A673 (cell line): ENCODE data around the gene SEZ6L. TPM values are rescaled to one million over a fixed set of nuclear protein-coding genes. Genes with fewer than 3 reads are reported as not detected.

Experiments
- BruUV-seq: library from RNA; stranded (reverse); fragments of 400-500 nt; replicated peaks from 2 replicates; lab custom pipeline; 2021; lab: Mats Ljungman, UMichigan
- CTCF ChIA-PET: fragments of 300-600 bp; sonication (Branson Sonifier 250); formaldehyde crosslinking; loops from one replicate; lab custom pipeline; 2022; ENCODE audit warnings: antibody characterized with exemption; lab: Charles Lee
- POLR2A ChIA-PET: fragments of 300-600 bp; sonication (Branson Sonifier 250); formaldehyde crosslinking; loops from one replicate; lab custom pipeline; 2022; ENCODE audit warnings: antibody characterized with exemption; ENCODE audit not compliant: low non-redundant PET; lab: Charles Lee
- DNase-seq: peaks from one replicate; pipeline ENCODE4 v3.0.0-alpha.2; 2015; ENCODE audit warnings: low spot score
- H3K27ac ChIP-seq: fragments of 200-600 bp; sonication (generic); 2 replicates; pipeline ENCODE4 v1.5.1; 2016; ENCODE audit warnings: mixed run types, low read depth, mild to moderate bottlenecking, mixed read lengths, antibody characterized with exemption, low read length; ENCODE audit not compliant: poor library complexity, severe bottlenecking
- H3K27me3 ChIP-seq: fragments of 200-600 bp; sonication (generic); replicated peaks from 2 replicates; pipeline ENCODE4 v1.6.1; 2017; ENCODE audit warnings: mixed run types, low read depth, mild to moderate bottlenecking, mixed read lengths, antibody characterized with exemption, low read length; ENCODE audit not compliant: insufficient read depth, poor library complexity
- H3K36me3 ChIP-seq: fragments of 200-600 bp; sonication (generic); 2 replicates; pipeline ENCODE4 v1.6.1; 2016; ENCODE audit warnings: mixed run types, mild to moderate bottlenecking, mixed read lengths, antibody characterized with exemption, low read length; ENCODE audit not compliant: insufficient read depth, poor library complexity, severe bottlenecking
- H3K4me1 ChIP-seq: fragments of 200-600 bp; sonication (generic); 2 replicates; pipeline ENCODE4 v1.6.1; 2017; ENCODE audit warnings: mixed run types, mild to moderate bottlenecking, mixed read lengths, antibody characterized with exemption, low read length; ENCODE audit not compliant: insufficient read depth, poor library complexity, severe bottlenecking
- H3K4me3 ChIP-seq: fragments of 200-600 bp; sonication (generic); 2 replicates; pipeline ENCODE4 v1.5.1; 2016; ENCODE audit warnings: low read depth, mixed run types, mild to moderate bottlenecking, mixed read lengths, low read length; ENCODE audit not compliant: poor library complexity, severe bottlenecking
- H3K9me3 ChIP-seq: fragments of 200-600 bp; sonication (generic); 2 replicates; pipeline ENCODE4 v1.6.1; 2016; ENCODE audit warnings: mixed run types, low read depth, mild to moderate bottlenecking, mixed read lengths, antibody characterized with exemption, low read length; ENCODE audit not compliant: poor library complexity, severe bottlenecking
- EZH2 ChIP-seq: fragments of 200-600 bp; sonication (generic); IDR thresholded peaks from 2 replicates; pipeline ENCODE4 v1.6.1; 2017; ENCODE audit warnings: borderline replicate concordance, low read depth, mild to moderate bottlenecking, mixed read lengths, antibody characterized with exemption, low read length; ENCODE audit not compliant: poor library complexity, severe bottlenecking
- intact Hi-C: fragments of 100-400 bp; cut with micrococcal nuclease; formaldehyde crosslinking; loops from one replicate; pipeline ENCODE4 v1.10.0; 2022; ENCODE audit not compliant: unreplicated experiment
- total RNA-seq: library from RNA; stranded (reverse); gene quantifications from 2 replicates; pipeline ENCODE4 v1.2.3, GENCODE V29; 2021
- TF ChIP-seq, protein P1 (sequence below): fragments of 300-800, 200-600 bp; sonication (generic); conservative IDR thresholded peaks from 2 replicates; pipeline ENCODE4 v1.5.1; 2017; ENCODE audit warnings: low read depth, mild to moderate bottlenecking, antibody characterized with exemption, low read length, moderate library complexity, mixed read lengths

SEZ6L gene
- total RNA-seq, 1 experiment from 2014 or later = 6.3 TPM

DNA sequence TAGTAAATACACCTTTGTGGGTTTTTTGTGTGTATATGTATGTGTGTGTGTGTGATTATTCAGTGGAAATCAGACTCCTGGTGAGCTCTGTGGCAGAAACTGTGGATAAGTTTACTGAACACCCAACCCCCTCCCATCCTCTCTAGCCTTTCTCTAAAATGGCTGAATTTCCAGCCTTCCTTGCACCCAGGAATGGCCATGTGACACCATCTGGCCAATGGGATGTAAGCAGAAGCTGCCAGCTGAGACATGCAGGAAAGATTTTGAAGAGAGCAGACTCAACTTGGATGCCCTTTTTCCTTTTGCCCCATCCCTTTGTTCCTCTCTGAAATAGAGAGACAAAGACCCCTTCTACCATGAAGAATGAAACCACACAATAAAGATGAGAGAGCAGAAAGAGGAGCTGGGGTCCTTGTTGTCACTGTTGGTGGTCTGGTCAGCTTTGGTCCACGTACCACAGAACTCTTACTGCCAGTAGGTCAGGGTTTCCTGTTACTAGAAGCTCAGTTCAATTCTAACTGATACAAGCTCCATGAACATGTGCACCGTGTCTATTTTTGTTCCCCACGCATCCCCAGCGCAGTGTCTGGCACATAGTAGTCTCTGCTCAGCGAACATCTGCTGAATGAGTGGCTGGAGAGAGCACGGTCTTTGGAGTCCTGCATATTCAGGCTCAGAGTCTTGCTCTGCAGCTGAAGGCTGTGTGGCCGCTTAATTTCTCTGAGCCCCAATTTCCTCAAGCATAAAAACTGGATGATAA is 57.5 kb downstream of the SEZ6L start:
- DNase-seq = no peak
- Histone ChIP-seq H3K27me3 (no peaks in the 10 kb centered on the region), H3K27ac (no peak overlapping the region), H3K4me3 (no peak overlapping the region), H3K36me3 (no peaks in the 10 kb centered on the region), H3K4me1 (no peaks in the 10 kb centered on the region), H3K9me3 (no peaks in the 10 kb centered on the region)
- no TSS peak for BruUV-seq
- ChIA-PET POLR2A (interaction anchor here (0.7 kb wide), 1 partner anchor 285 kb away, joined by 3 read pairs; no protein-coding TSS in a partner anchor), CTCF (no interaction called here)
- TF ChIP-seq, protein P1, sequence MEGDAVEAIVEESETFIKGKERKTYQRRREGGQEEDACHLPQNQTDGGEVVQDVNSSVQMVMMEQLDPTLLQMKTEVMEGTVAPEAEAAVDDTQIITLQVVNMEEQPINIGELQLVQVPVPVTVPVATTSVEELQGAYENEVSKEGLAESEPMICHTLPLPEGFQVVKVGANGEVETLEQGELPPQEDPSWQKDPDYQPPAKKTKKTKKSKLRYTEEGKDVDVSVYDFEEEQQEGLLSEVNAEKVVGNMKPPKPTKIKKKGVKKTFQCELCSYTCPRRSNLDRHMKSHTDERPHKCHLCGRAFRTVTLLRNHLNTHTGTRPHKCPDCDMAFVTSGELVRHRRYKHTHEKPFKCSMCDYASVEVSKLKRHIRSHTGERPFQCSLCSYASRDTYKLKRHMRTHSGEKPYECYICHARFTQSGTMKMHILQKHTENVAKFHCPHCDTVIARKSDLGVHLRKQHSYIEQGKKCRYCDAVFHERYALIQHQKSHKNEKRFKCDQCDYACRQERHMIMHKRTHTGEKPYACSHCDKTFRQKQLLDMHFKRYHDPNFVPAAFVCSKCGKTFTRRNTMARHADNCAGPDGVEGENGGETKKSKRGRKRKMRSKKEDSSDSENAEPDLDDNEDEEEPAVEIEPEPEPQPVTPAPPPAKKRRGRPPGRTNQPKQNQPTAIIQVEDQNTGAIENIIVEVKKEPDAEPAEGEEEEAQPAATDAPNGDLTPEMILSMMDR = no peak
- TF ChIP-seq EZH2 = no peak
- intact Hi-C loops = no loop called here

DNA sequence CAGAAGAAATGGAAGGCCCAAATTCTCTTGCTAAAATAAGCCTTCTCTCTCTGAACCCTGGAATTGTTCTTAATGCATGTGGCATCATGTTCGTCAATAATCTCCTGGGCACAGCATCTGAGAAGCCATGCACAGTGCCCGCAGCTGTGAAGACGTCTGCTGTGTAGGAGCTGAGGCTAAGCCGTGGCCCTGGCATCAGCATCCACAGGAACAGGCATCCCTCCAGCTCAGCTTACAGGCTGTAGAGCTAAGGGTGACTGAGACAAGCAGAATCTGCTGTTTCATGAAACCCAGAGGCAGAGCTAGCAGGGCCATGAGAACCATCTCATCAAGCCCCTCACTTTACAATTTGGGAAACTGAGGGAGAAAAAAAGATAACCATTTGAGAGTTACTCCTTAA is 60.6 kb downstream of the SEZ6L start:
- intact Hi-C loops = no loop called here
- Histone ChIP-seq H3K4me1 (no peaks in the 10 kb centered on the region), H3K27ac (no peak overlapping the region), H3K9me3 (no peaks in the 10 kb centered on the region), H3K4me3 (no peak overlapping the region), H3K36me3 (no peaks in the 10 kb centered on the region), H3K27me3 (peaks cover 6% of the 10 kb centered on the region)
- ChIA-PET POLR2A (no interaction called here), CTCF (no interaction called here)
- no peak for TF ChIP-seq EZH2
- TF ChIP-seq, protein P1 = no peak
- no peak for DNase-seq
- no TSS peak for BruUV-seq

DNA sequence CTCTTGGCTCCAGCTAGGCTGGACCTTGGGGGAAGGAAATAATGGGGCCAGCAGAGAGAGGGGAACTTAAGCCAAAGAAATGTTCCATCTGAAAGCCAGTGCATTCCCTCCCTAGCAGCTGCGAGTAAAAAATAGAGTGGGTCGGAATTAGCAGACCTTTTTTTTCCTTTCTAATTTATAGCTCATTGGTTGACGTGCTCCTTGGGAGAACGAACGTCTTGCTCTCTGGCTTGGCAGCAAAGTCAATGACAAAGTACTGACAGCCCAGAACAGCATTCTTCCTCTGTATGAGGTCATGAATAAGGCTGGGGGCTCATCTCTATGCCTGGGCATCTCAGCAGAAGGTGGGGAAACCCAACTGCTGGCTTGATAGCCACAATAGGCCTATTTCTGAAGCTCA is 65.0 kb downstream of the SEZ6L start:
- Histone ChIP-seq H3K27me3 (peaks cover 31% of the 10 kb centered on the region), H3K4me3 (no peak overlapping the region), H3K36me3 (no peaks in the 10 kb centered on the region), H3K9me3 (no peaks in the 10 kb centered on the region), H3K4me1 (no peaks in the 10 kb centered on the region), H3K27ac (no peak overlapping the region)
- intact Hi-C loops = no loop called here
- no peak for DNase-seq
- TF ChIP-seq EZH2 = no peak
- TF ChIP-seq, protein P1 = no peak
- no TSS peak for BruUV-seq
- ChIA-PET CTCF (no interaction called here), POLR2A (no interaction called here)
